K562 (cell line): ENCODE measurements around the gene HOXB7. TPM values are rescaled to one million over a fixed set of nuclear protein-coding genes. Genes with fewer than 3 reads are reported as not detected.

Experiments
- ARHGAP35 ChIP-seq: fragments of 450-650 bp; IDR thresholded peaks from 2 replicates; pipeline ENCODE4 v1.6.1; 2018; ENCODE audit not compliant: partially characterized antibody
- C11orf30 ChIP-seq: fragments of 450-650 bp; IDR thresholded peaks from 2 replicates; pipeline ENCODE4 v1.6.1; 2016; ENCODE audit warnings: low read depth, mild to moderate bottlenecking
- FOSL1 ChIP-seq: fragments of 200-800 bp; sonication (Bioruptor generic); conservative IDR thresholded peaks from 2 replicates; pipeline ENCODE4 v1.6.1; 2016; ENCODE audit warnings: missing genetic modification characterization, missing compliant biosample characterization
- FOXO4 ChIP-seq: fragments of 450-650 bp; formaldehyde crosslinking; IDR thresholded peaks from 2 replicates; pipeline ENCODE4 v1.4.0; 2020; ENCODE audit warnings: mild to moderate bottlenecking, moderate library complexity
- GATA2 ChIP-seq: sonication (generic); formaldehyde crosslinking; IDR thresholded peaks from 2 replicates; pipeline ENCODE4 v1.4.0; 2020; ENCODE audit warnings: mild to moderate bottlenecking, missing genetic modification reagents
- HDAC1 ChIP-seq, 2 experiments: fragments of 450-650 bp; IDR thresholded peaks; 2 replicates each; pipeline ENCODE4 v1.6.1; 2016 to 2017; ENCODE audit warnings: inconsistent platforms in 1 of 2, mild to moderate bottlenecking in 1 of 2, moderate library complexity in 1 of 2
- KDM2B ChIP-seq: fragments of 250-450 bp; sonication (Bioruptor Pico); IDR thresholded peaks from 2 replicates; pipeline ENCODE4 v1.8.0; 2021; ENCODE audit warnings: mild to moderate bottlenecking, moderate library complexity
- LEF1 ChIP-seq: fragments of 450-650 bp; IDR thresholded peaks from 2 replicates; pipeline ENCODE4 v1.6.1; 2016; ENCODE audit warnings: mild to moderate bottlenecking
- NEUROD1 ChIP-seq: fragments of 150-350 bp; IDR thresholded peaks from 2 replicates; pipeline ENCODE4 v1.6.1; 2014; ENCODE audit warnings: borderline replicate concordance, low read length, low read depth; ENCODE audit not compliant: partially characterized antibody
- POLR2A ChIP-seq: fragments of 450-650 bp; conservative IDR thresholded peaks from 2 replicates; pipeline ENCODE4 v1.6.1; 2016
- POLR2AphosphoS2 ChIP-seq: IDR thresholded peaks from 2 replicates; pipeline ENCODE4 v1.6.1; 2012; ENCODE audit warnings: low read length, improper control_type of control experiment
- RFX5 ChIP-seq: IDR thresholded peaks from 2 replicates; pipeline ENCODE4 v1.6.1; 2011; ENCODE audit warnings: low read depth, mild to moderate bottlenecking, improper control_type of control experiment, low read length
- TAF1 ChIP-seq: IDR thresholded peaks from 2 replicates; pipeline ENCODE4 v1.6.1; 2011; ENCODE audit warnings: mild to moderate bottlenecking, low read length, moderate library complexity; ENCODE audit not compliant: insufficient read depth, control insufficient read depth, severe bottlenecking; ENCODE audit errors: extremely low read depth
- TCF7 ChIP-seq: sonication (generic); IDR thresholded peaks from 2 replicates; pipeline ENCODE4 v1.6.1; 2016; ENCODE audit warnings: antibody characterized with exemption, borderline replicate concordance
- ZKSCAN8 ChIP-seq: fragments of 200-800 bp; sonication (Bioruptor generic); IDR thresholded peaks from 2 replicates; pipeline ENCODE4 v1.6.1; 2016; ENCODE audit warnings: missing genetic modification characterization, missing compliant biosample characterization
- ZNF140 ChIP-seq: fragments of 250-450 bp; sonication (Bioruptor Pico); IDR thresholded peaks from 2 replicates; pipeline ENCODE4 v1.8.0; 2021; ENCODE audit warnings: moderate library complexity, mild to moderate bottlenecking, inconsistent platforms
- ZNF174 ChIP-seq: fragments of 250-450 bp; sonication (Bioruptor Pico); IDR thresholded peaks from 2 replicates; pipeline ENCODE4 v1.4.0; 2020; ENCODE audit warnings: mild to moderate bottlenecking
- ZNF212 ChIP-seq: fragments of 450-650 bp; formaldehyde crosslinking; IDR thresholded peaks from 2 replicates; pipeline ENCODE4 v1.4.0; 2020; ENCODE audit warnings: mild to moderate bottlenecking
- polyA plus RNA-seq, 8 experiments: library from polyadenylated mRNA; depleted of rRNA in 4 of 8; stranded (reverse) in 5 of 8; unstranded in 3 of 8; fragments of >200 nt; fragmentation: Nextera tagmentation in 2 of 8; fragmentation: Illumina TruSeq in 1 of 8; extraction: Ambion mirVana in 2 of 8; extraction: Trizol in 1 of 8; gene quantifications; 2 replicates each; pipeline versions ENCODE4 v1.2.1 to v1.2.3, GENCODE V29; 2011 to 2014; ENCODE audit warnings: inconsistent platforms in 1 of 8, missing spikeins in 1 of 8
- total RNA-seq, 7 experiments: library from RNA; depleted of rRNA in 6 of 7; stranded (reverse); fragments of >200 nt in 6 of 7; fragmentation: Illumina TruSeq in 2 of 7; extraction: Trizol in 2 of 7; gene quantifications; 2 replicates each; pipeline versions ENCODE4 v1.2.1 to v1.2.3, GENCODE V29; 2011 to 2021; ENCODE audit warnings: low replicate concordance in 1 of 7
- TF ChIP-seq, protein P1 (sequence below): fragments of 250-450 bp; sonication (Bioruptor Pico); IDR thresholded peaks from 2 replicates; pipeline ENCODE4 v1.9.0; 2021; ENCODE audit warnings: mild to moderate bottlenecking, inconsistent platforms
- TF ChIP-seq, protein P2 (sequence below): sonication (generic); formaldehyde crosslinking; IDR thresholded peaks from 2 replicates; pipeline ENCODE4 v1.8.0; 2022; ENCODE audit warnings: mild to moderate bottlenecking, low read depth, missing genetic modification reagents
- TF ChIP-seq, protein P3 (sequence below): fragments of 250-450 bp; sonication (Bioruptor Pico); IDR thresholded peaks from 2 replicates; pipeline ENCODE4 v1.4.0; 2020; ENCODE audit warnings: mild to moderate bottlenecking
- TF ChIP-seq, protein P4 (sequence below): fragments of 450-650 bp; formaldehyde crosslinking; conservative IDR thresholded peaks from 2 replicates; pipeline ENCODE4 v1.4.0; 2022; ENCODE audit warnings: mild to moderate bottlenecking, missing genetic modification characterization

HOXB7 gene
- total and polyA plus RNA-seq, 9 of the 15 experiments (the other 6 are each of a cell fraction or from before 2014, with no cell fraction given) = 5.5 to 16.7 (median 8.3) TPM

DNA sequence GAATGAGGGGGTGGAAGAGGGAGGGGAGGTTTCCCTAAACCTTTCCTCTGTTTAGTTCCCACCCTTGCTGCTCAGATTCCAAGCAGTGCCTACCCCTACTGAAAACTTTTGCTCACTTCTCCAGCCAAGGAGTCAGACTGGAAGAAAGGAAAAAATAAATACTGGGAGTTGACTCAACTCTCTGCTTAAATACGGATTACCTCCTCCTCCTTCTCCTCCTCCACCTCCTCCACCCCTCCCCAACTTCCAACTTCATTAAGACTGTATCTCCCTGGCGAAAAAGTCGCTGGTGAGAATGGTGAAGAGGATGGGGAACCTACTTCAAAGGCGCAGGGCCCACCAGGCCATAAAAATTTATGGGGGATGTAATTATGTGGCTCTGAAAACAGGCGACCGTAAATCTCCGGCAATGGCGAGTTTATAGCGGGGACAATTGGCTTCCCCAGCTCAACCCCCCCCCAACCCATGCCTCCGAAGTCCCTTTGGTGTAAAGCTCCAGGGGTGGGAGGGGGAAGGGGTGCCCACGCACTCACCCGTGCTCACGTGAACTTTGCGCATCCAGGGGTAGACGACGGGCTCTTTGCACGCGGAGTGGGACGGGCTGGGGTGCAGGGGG lies 33.4 kb downstream of the HOXB7 start (continued):
- TF ChIP-seq TAF1 (peak; percentile 33), GATA2 (CRISPR knock-in tag) (no peak), FOXO4 (CRISPR knock-in tag) (no peak), FOSL1 (no peak), NEUROD1 (peak; percentile 22), TCF7 (no peak), ZKSCAN8 (CRISPR knock-in tag) (no peak), ZNF174 (CRISPR knock-in tag) (no peak), C11orf30 (no peak), RFX5 (no peak), KDM2B (CRISPR knock-in tag) (no peak), ZNF212 (CRISPR knock-in tag) (no peak), POLR2AphosphoS2 (no peak), ZNF140 (no peak), ARHGAP35 (no peak), HDAC1 (IDR thresholded peaks at IDR 0.05) (no peak), LEF1 (peak; percentile 16; the same call in 1 of the 2 replicates), POLR2A (peak; percentile 64; the same call in 1 of the 2 replicates)
- TF ChIP-seq, protein P1, sequence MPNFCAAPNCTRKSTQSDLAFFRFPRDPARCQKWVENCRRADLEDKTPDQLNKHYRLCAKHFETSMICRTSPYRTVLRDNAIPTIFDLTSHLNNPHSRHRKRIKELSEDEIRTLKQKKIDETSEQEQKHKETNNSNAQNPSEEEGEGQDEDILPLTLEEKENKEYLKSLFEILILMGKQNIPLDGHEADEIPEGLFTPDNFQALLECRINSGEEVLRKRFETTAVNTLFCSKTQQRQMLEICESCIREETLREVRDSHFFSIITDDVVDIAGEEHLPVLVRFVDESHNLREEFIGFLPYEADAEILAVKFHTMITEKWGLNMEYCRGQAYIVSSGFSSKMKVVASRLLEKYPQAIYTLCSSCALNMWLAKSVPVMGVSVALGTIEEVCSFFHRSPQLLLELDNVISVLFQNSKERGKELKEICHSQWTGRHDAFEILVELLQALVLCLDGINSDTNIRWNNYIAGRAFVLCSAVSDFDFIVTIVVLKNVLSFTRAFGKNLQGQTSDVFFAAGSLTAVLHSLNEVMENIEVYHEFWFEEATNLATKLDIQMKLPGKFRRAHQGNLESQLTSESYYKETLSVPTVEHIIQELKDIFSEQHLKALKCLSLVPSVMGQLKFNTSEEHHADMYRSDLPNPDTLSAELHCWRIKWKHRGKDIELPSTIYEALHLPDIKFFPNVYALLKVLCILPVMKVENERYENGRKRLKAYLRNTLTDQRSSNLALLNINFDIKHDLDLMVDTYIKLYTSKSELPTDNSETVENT (CRISPR knock-in tag) = no peak
- TF ChIP-seq, protein P2, sequence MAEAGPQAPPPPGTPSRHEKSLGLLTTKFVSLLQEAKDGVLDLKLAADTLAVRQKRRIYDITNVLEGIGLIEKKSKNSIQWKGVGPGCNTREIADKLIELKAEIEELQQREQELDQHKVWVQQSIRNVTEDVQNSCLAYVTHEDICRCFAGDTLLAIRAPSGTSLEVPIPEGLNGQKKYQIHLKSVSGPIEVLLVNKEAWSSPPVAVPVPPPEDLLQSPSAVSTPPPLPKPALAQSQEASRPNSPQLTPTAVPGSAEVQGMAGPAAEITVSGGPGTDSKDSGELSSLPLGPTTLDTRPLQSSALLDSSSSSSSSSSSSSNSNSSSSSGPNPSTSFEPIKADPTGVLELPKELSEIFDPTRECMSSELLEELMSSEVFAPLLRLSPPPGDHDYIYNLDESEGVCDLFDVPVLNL = 0 out of 2 replicates have a peak, but pooled peaks have one; percentile 22
- TF ChIP-seq, protein P3, sequence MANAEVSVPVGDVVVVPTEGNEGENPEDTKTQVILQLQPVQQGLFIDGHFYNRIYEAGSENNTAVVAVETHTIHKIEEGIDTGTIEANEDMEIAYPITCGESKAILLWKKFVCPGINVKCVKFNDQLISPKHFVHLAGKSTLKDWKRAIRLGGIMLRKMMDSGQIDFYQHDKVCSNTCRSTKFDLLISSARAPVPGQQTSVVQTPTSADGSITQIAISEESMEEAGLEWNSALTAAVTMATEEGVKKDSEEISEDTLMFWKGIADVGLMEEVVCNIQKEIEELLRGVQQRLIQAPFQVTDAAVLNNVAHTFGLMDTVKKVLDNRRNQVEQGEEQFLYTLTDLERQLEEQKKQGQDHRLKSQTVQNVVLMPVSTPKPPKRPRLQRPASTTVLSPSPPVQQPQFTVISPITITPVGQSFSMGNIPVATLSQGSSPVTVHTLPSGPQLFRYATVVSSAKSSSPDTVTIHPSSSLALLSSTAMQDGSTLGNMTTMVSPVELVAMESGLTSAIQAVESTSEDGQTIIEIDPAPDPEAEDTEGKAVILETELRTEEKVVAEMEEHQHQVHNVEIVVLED = no peak
- TF ChIP-seq, protein P4, sequence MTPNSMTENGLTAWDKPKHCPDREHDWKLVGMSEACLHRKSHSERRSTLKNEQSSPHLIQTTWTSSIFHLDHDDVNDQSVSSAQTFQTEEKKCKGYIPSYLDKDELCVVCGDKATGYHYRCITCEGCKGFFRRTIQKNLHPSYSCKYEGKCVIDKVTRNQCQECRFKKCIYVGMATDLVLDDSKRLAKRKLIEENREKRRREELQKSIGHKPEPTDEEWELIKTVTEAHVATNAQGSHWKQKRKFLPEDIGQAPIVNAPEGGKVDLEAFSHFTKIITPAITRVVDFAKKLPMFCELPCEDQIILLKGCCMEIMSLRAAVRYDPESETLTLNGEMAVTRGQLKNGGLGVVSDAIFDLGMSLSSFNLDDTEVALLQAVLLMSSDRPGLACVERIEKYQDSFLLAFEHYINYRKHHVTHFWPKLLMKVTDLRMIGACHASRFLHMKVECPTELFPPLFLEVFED = no peak
